Ovary (tissue), 9 donors: ENCODE results near the gene EFL1. TPM values are rescaled to one million over a fixed set of nuclear protein-coding genes. Genes with fewer than 3 reads are reported as not detected.

Source experiments
- DNase-seq, 5 donors: peaks; one replicate each; pipeline ENCODE4 v3.0.0-alpha.2; 2019 to 2020
- H3K27ac ChIP-seq, 2 donors: fragments of 200-600 bp; one replicate each; pipeline versions ENCODE4 v1.5.1 to v1.8.0; 2019 to 2022
- H3K27me3 ChIP-seq: fragments of 200-600 bp; one replicate; pipeline ENCODE4 v1.8.0; 2022
- H3K36me3 ChIP-seq: fragments of 200-600 bp; sonication (generic); one replicate; pipeline ENCODE4 v1.5.1; 2019
- H3K4me1 ChIP-seq: one replicate; pipeline ENCODE4 v1.8.1; 2013; ENCODE audit warnings: mild to moderate bottlenecking, moderate library complexity; ENCODE audit not compliant: insufficient read depth
- H3K4me3 ChIP-seq: fragments of 200-600 bp; sonication (generic); one replicate; pipeline ENCODE4 v1.5.1; 2017
- H3K9me3 ChIP-seq, 2 donors: fragments of 200-600 bp in 1 of 2; sonication (generic) in 1 of 2; one replicate each; pipeline versions ENCODE4 v1.5.1 to v1.8.1; 2013 to 2019; ENCODE audit warnings: mild to moderate bottlenecking in 1 of 2, moderate library complexity in 1 of 2
- EP300 ChIP-seq: sonication (generic); formaldehyde crosslinking; IDR thresholded peaks from one replicate; pipeline ENCODE4 v1.6.1; 2017; ENCODE audit warnings: antibody characterized with exemption
- POLR2A ChIP-seq: fragments of 450-650 bp; IDR thresholded peaks from one replicate; pipeline ENCODE4 v1.6.1; 2017; ENCODE audit warnings: antibody characterized with exemption, mild to moderate bottlenecking, moderate library complexity
- WGBS, 3 donors: extraction: QIAGEN DNeasy Blood & Tissue Kit in 1 of 3; methylation state at CpG; one replicate each; pipeline versions ENCODE4 v1.1.5 to v1.1.7; 2013 to 2017; 5-methylcytosine and 5-hydroxymethylcytosine counted together
- intact Hi-C, 4 donors: fragments of 100-400 bp; cut with DNase I; formaldehyde crosslinking; loops; one replicate each; pipeline versions ENCODE4 v1.11.0 to v1.15.1; 2022 to 2023
- polyA plus RNA-seq, 2 donors: library from polyadenylated mRNA; stranded (reverse); fragments of 200-250 nt in 1 of 2; fragments of 350-450 nt in 1 of 2; fragmentation: Illumina TruSeq in 1 of 2; extraction: RNeasy Lipid Tissue Mini Kit (QIAGEN cat#74804) in 1 of 2; gene quantifications; one replicate each; pipeline ENCODE4 v1.2.3, GENCODE V29; 2013 to 2014
- total RNA-seq, 7 donors: library from RNA; depleted of rRNA in 2 of 7; stranded (reverse); fragments of >200 nt in 2 of 7; fragmentation: NEBNext Ultra II Directional in 3 of 7; extraction: Animal tissue kit (Norgen Biotek cat#: 25700) in 3 of 7; gene quantifications; one replicate each; pipeline versions ENCODE4 v1.1.0 to v1.2.4, GENCODE V29; 2016 to 2023
- TF ChIP-seq, protein P1 (sequence below), 3 donors: fragments of 450-650 bp in 2 of 3; fragments of 200-600 bp in 1 of 3; IDR thresholded peaks; one replicate each; pipeline versions ENCODE4 v1.5.1 to v1.8.0; 2016 to 2022; ENCODE audit warnings: antibody characterized with exemption in 3 of 3, mild to moderate bottlenecking in 1 of 3
- donor health status: DM: no; HTN: no; CAD: no; lungs with moderate emphysema.
- donor health status: DM: no; HTN: no; CAD: no.
- donor health status: Bipolar disorder and iron deficiency.
- donor health status: DM: yes; HTN: yes; CAD: no.
- donor health status: DM: no; HTN: no; CAD: no.
- donor health status: DM: yes; HTN: yes; CAD: no.

EFL1 gene
- total and polyA plus RNA-seq, 9 donors = 4.1 to 15.2 (median 8.9) TPM

DNA sequence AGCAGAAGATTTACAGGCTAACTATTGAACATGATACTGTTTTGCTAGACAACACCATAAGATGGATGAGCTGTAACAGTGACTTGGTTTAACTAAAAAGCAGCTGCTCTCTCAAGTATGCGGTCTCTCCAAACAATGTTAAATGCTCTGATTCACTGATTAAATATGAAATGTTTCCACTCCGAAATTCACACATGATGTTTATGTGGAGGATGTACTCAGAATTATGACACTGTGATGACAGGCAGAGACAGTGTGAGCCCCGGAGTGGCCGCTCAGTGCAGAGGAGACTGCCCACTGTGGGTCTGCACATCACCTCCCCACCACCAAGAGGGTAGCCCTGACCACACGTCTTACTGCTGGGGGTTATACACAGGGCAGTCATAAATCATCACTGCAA is 132.8 kb downstream of the EFL1 start:
- no peaks in the 10 kb centered on the region for H3K4me1 ChIP-seq
- H3K27me3 ChIP-seq = no peaks in the 10 kb centered on the region
- intact Hi-C loops = no loop called here
- TF ChIP-seq, protein P1, sequence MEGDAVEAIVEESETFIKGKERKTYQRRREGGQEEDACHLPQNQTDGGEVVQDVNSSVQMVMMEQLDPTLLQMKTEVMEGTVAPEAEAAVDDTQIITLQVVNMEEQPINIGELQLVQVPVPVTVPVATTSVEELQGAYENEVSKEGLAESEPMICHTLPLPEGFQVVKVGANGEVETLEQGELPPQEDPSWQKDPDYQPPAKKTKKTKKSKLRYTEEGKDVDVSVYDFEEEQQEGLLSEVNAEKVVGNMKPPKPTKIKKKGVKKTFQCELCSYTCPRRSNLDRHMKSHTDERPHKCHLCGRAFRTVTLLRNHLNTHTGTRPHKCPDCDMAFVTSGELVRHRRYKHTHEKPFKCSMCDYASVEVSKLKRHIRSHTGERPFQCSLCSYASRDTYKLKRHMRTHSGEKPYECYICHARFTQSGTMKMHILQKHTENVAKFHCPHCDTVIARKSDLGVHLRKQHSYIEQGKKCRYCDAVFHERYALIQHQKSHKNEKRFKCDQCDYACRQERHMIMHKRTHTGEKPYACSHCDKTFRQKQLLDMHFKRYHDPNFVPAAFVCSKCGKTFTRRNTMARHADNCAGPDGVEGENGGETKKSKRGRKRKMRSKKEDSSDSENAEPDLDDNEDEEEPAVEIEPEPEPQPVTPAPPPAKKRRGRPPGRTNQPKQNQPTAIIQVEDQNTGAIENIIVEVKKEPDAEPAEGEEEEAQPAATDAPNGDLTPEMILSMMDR (IDR thresholded peaks at IDR 0.05) = no peak
- TF ChIP-seq EP300 (no peak), POLR2A (no peak)
- H3K36me3 ChIP-seq = no peaks in the 10 kb centered on the region
- DNase-seq = no peak
- no peaks in the 10 kb centered on the region for H3K9me3 ChIP-seq
- no peak overlapping the region for H3K27ac ChIP-seq
- WGBS, 3 donors = 13 to 18% (median 14%) methylated on average over 5 of the region's 5 CpGs
- no peak overlapping the region for H3K4me3 ChIP-seq

GRCh38 chr15:82129149-82129692 is 133.3 kb downstream of the EFL1 start:
- TF ChIP-seq POLR2A (no peak), EP300 (no peak)
- TF ChIP-seq, protein P1 (IDR thresholded peaks at IDR 0.05) = no peak
- no peaks in the 10 kb centered on the region for H3K27me3 ChIP-seq
- H3K4me1 ChIP-seq = no peaks in the 10 kb centered on the region
- H3K27ac ChIP-seq = no peak overlapping the region
- H3K36me3 ChIP-seq = no peaks in the 10 kb centered on the region
- 41 to 55% (median 51%) methylated on average over 1 of the region's 1 CpG for WGBS, 3 donors
- H3K9me3 ChIP-seq = no peaks in the 10 kb centered on the region
- intact Hi-C loops = no loop called here
- H3K4me3 ChIP-seq = no peak overlapping the region
- no peak for DNase-seq

DNA sequence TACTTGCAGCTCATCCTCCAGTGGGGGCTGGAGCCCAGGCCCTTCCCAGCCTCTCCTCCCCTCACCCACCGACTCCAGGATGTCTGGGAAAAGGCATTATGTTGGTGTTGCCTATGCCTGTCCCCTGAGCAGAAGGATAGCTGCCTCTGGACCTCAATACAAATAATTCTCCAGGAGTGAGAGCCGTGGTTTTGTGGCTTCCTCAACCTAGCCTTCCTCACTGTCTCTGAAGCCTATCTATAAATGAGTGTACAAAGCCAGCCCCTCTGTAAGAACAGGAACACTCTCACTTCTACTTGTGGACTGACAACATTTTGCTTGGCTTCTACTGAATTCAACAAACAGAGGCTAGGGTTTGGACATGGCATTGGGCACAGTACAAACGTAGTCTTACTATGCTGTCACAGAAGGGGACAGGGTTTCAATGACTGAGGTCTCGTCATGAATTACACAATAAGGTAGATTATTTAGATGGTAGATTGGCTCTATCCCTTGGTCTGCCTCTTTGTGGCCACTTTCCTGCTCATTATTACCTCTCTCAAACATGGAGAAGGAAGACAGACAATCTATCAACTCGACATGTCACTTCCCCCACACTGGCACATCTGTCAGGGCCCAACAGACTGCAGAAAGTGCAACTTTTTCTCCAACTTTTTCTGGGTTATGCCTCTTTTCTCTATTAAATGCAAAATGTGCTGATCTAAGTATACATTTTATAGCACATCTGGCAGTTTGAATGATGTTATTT is 134.0 kb downstream of the EFL1 start:
- 80 to 90% (median 89%) methylated on average over 5 of the region's 5 CpGs for WGBS, 3 donors
- Histone ChIP-seq H3K36me3 (no peaks in the 10 kb centered on the region), H3K9me3 (no peaks in the 10 kb centered on the region), H3K27ac (no peak overlapping the region), H3K4me3 (no peak overlapping the region), H3K4me1 (no peaks in the 10 kb centered on the region), H3K27me3 (no peaks in the 10 kb centered on the region)
- TF ChIP-seq POLR2A (no peak), EP300 (no peak)
- TF ChIP-seq, protein P1 (IDR thresholded peaks at IDR 0.05) = no peak
- DNase-seq = no peak
- intact Hi-C loops = no loop called here

DNA sequence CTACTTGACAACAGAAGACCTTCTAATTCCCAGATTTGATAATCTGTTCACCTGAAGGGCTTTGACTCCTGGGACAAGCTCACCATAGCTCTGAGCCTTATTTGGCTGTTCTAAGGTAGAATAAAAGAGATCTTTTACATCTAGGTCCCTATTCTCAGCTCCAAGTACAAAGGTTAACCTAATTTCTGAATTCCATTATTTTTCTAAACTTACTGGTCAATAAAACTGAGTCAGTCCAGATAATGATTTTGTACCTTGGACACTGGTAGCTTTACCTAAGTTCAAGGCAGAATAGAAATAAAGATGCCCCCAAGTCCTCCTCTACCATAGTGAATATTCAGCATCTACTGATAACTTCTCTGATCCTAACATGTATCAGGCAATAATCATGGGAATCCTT is 135.0 kb downstream of the EFL1 start:
- Histone ChIP-seq H3K4me3 (no peak overlapping the region), H3K9me3 (no peaks in the 10 kb centered on the region)

More for the DNA sequence above, 135.0 kb downstream of the EFL1 start:
- intact Hi-C loops = no loop called here
- no peaks in the 10 kb centered on the region for H3K36me3 ChIP-seq
- no peaks in the 10 kb centered on the region for H3K27me3 ChIP-seq
- TF ChIP-seq, protein P1 (IDR thresholded peaks at IDR 0.05) = no peak
- TF ChIP-seq POLR2A = no peak
- no peaks in the 10 kb centered on the region for H3K4me1 ChIP-seq
- H3K27ac ChIP-seq = no peak overlapping the region
- no peak for DNase-seq
